IPS-15b (cell line): ENCODE results near the gene KCNQ1.

Experiments used
- H3K27me3 ChIP-seq: one replicate; pipeline ENCODE4 v1.6.1; 2013; ENCODE audit warnings: low read length; ENCODE audit not compliant: control insufficient read depth, insufficient read depth
- H3K36me3 ChIP-seq: one replicate; pipeline ENCODE4 v1.6.1; 2013; ENCODE audit warnings: low read length; ENCODE audit not compliant: control insufficient read depth, insufficient read depth
- H3K4me1 ChIP-seq: one replicate; pipeline ENCODE4 v1.6.1; 2013; ENCODE audit warnings: mild to moderate bottlenecking, low read length; ENCODE audit not compliant: control insufficient read depth, insufficient read depth
- H3K4me3 ChIP-seq: one replicate; pipeline ENCODE4 v1.5.1; 2013; ENCODE audit warnings: low read depth, low read length
- H3K9ac ChIP-seq: one replicate; pipeline ENCODE4 v1.6.1; 2013; ENCODE audit warnings: low read depth, mild to moderate bottlenecking, low read length
- H3K9me3 ChIP-seq: one replicate; pipeline ENCODE4 v1.6.1; 2013; ENCODE audit warnings: mild to moderate bottlenecking, low read length; ENCODE audit not compliant: control insufficient read depth, insufficient read depth

Gene KCNQ1

DNA sequence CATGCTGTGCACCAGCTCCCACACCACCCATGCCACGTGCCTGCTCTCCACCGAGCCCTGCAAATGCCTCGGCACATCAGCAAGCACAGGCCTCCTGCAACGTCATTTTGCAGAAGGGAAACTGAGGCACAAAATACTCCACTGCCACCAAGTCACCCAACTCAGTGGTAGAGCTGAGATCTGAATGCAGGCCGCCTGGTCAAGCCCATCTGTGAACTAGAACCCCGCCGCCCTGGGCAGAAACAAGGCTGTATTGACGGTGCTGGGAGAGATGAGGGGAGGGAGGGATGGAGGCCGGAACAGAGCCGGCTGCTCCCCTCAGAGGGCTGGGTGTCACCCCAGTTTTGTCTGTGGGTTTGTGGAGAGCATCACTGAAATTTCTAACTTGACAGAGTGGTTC lies 359.4 kb downstream of the KCNQ1 start:
- H3K9ac ChIP-seq: no peak overlapping the region
- H3K36me3 ChIP-seq: no peaks in the 10 kb centered on the region
- H3K4me1 ChIP-seq: no peaks in the 10 kb centered on the region
- H3K4me3 ChIP-seq: no peak overlapping the region
- no peaks in the 10 kb centered on the region for H3K27me3 ChIP-seq
- no peaks in the 10 kb centered on the region for H3K9me3 ChIP-seq

DNA sequence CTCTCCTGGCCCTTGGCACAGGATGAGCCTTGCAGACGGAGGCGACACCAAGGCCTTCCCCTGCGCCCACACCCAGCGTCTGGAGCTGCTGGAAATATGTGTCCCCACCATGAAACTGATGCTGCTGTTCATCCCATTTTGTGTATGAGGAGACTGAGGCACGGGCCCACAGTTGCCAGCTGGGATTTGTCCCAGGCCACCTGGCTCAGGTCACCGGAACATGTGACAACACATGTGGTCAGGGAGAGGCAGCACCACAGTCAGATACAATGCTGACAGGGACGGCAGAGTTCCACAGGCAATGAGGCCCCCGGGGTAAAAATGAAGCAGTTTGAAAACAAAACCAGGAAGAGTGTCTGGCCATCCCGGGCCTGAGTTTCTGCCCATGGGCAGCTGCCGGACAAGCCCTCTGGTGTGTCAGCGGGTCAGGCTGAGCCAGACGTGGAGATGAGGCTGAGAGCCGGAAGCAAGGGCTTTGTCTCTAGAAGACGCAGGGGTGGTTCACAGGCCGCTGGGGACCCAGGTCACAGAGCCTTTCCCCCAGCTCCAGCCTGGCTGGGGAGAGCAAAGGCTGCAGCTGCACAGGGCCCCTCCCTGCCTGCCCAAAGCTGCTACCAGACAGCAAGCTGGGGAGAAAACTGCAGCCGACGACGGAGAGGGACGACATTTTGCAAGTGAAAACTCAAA lies 360.0 kb downstream of the KCNQ1 start:
- no peaks in the 10 kb centered on the region for H3K9me3 ChIP-seq
- no peak overlapping the region for H3K4me3 ChIP-seq
- H3K27me3 ChIP-seq: no peaks in the 10 kb centered on the region
- H3K9ac ChIP-seq: no peak overlapping the region
- H3K36me3 ChIP-seq: no peaks in the 10 kb centered on the region
- no peaks in the 10 kb centered on the region for H3K4me1 ChIP-seq

DNA sequence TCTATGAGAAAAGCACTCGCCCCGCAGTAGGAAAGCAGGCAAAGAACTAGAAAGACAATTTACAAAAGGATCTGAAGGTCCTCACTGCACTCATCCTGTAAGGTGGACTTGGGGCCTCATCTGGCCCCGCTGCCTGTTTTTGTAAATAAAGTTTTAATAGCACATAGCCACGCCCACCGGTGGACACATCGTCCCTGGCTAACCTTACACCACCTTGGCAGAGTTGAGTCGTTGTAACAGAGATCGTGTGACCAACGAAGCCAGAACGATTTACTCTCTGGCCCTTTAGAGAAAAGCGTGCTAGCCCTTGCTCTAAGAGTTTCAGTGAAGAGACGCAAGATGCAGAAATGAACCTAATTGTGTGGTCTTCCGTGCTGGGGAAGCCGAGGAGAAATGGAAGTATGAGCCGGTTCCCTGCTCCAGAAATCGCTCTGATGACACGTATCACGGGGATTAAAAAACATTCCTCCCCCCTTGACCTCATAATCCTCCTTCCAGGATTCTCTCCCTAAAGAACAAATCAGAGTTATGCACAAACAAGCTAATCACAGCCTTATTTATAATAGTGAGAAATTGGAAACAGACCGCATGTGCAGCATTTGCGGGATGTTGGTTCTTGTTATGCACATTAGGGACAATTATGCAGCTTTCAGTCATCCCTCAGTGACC lies 360.7 kb downstream of the KCNQ1 start:
- Histone ChIP-seq H3K9me3 (no peaks in the 10 kb centered on the region), H3K4me1 (no peaks in the 10 kb centered on the region), H3K27me3 (no peaks in the 10 kb centered on the region), H3K4me3 (no peak overlapping the region), H3K9ac (no peak overlapping the region), H3K36me3 (no peaks in the 10 kb centered on the region)

DNA sequence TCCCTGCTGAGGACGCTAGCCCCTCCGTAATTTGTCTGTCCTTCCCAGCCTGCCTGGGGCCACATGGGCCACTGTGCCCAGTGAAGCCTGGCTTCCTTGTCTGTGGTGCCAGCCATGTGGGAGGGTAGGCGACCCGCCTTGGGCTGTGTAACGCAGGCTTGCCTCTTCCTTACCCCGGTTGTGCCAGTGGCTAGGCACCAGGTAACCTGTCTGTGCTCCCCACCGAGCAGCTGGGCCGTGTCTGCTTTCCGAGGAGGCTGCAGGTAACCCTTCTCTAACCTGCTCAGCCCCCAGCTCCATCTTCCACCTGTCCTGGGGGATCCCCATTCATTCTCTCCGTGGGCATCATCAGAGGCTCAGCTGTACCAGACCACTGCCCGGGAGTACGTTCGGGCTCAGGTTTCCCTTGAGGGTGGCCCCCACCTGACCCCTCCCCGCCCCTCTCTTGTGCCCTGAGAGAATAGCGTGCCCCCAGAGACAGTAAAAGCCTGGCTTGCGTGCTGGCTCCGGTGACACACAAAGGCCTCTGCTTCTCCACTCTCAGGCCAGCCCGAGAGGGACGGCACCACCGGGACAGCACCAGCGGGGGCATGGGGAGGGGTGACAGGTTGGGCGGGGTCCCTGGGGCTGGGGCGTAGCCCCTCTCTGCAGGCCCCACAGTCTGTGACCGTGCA lies 361.7 kb downstream of the KCNQ1 start:
- H3K4me1 ChIP-seq: no peaks in the 10 kb centered on the region
- H3K4me3 ChIP-seq: no peak overlapping the region
- no peaks in the 10 kb centered on the region for H3K9me3 ChIP-seq
- no peaks in the 10 kb centered on the region for H3K27me3 ChIP-seq
- no peak overlapping the region for H3K9ac ChIP-seq
- no peaks in the 10 kb centered on the region for H3K36me3 ChIP-seq

DNA sequence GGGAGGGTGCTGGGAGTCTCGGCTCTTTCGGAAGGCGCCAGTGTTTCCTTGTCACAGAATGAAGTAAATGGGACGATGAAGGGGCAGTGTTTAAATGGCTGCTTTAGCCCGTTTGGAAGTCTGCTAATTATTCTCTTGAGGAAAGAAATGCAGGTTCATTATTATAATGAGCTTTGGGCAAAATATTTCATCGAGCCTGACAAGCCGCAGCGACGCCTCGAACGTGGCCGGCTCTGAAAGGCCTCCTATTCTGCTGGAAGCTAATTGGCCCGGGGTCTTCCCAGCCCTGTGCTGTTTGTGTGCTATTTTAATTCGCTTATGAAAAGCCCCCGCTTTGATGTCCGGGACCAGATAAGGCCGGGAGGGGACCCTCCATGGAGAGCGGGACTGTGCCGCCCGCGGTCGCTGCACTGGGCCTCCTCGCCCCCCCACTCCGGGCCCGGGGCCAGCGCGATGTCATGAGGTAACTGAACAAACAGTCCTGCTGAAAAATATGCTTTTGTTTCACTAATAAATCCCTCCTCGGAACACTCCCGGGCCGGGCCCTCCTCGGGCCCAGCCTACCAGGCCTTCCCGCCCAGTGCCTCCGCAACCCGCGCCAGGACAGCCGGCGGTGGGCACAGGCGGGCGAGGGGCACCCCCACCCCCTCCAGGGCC lies 362.3 kb downstream of the KCNQ1 start:
- Histone ChIP-seq H3K27me3 (no peaks in the 10 kb centered on the region), H3K36me3 (no peaks in the 10 kb centered on the region), H3K9ac (no peak overlapping the region), H3K9me3 (no peaks in the 10 kb centered on the region), H3K4me1 (peaks cover 2% of the 10 kb centered on the region), H3K4me3 (no peak overlapping the region)

DNA sequence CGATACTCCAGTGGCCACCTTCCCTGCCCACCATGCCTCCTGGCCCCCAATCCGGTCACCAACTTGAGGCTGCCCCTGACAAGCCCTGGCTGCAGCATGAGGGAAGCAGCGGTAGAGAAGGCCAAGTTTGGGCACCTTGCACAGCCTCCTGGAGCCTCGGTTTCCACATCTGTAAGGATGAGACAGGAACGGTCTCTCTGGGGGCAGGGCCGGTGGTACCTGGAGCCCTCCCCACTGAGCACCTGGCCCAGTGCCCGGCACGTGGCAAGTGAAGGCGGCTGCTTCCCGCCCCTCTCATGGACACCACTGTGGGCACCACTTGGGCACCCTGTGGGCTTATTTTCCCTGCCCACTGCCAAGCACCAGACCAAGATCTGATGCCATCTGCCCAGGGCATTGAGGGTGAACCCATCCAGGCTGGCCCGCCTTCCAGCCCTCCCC lies 363.0 kb downstream of the KCNQ1 start:
- Histone ChIP-seq H3K9ac (no peak overlapping the region), H3K27me3 (no peaks in the 10 kb centered on the region), H3K4me1 (peaks cover 2% of the 10 kb centered on the region), H3K36me3 (no peaks in the 10 kb centered on the region), H3K9me3 (no peaks in the 10 kb centered on the region), H3K4me3 (no peak overlapping the region)

DNA sequence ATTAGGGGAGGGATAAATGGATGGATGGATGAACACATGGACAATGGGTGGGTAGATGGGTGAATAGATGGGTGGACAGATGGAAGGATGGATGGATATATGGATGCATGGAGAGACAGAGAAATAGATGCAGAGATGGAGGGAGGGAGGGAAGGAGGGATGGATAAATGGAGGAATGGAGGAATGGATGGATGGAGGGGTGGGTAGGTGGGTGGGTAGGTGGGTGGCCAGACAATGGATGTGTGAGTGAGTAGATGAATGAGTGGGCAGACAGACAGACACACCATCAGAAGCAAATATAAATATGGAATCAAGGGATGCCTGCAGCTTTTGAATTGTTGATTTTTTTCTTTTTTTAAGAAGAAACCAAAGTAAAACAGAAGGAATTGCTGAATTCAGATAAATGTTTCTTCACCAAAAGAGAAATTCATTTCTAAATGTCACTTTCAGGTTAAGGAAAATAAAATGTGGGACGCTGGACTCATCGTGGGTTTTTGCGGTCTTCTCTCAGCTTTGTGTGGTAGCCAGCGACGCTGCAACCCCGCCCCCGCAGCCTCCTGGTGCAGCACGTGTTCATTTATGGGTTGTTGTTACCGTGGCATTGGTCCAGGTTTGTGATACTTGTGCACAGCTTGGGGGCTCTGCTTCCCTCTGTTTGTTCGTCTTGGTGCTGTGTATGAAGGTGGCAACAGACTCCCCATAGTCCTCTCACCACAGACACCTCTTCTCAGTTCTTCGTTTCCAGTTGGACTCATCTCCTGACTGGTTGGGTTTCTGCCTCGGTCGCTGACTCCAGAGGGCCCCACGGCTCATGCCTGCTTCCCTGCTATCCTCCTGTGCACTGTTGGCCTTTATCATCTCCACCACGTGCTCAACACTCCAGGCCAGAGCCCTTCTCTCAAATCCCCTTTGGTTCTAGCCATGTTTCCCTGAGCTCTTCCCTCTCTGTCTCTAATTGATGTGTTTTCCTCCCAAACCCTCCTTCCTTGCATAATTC lies 364.3 kb downstream of the KCNQ1 start:
- Histone ChIP-seq H3K4me3 (no peak overlapping the region), H3K4me1 (peaks cover 2% of the 10 kb centered on the region), H3K9ac (no peak overlapping the region), H3K27me3 (peaks cover 4% of the 10 kb centered on the region), H3K9me3 (no peaks in the 10 kb centered on the region), H3K36me3 (no peaks in the 10 kb centered on the region)

DNA sequence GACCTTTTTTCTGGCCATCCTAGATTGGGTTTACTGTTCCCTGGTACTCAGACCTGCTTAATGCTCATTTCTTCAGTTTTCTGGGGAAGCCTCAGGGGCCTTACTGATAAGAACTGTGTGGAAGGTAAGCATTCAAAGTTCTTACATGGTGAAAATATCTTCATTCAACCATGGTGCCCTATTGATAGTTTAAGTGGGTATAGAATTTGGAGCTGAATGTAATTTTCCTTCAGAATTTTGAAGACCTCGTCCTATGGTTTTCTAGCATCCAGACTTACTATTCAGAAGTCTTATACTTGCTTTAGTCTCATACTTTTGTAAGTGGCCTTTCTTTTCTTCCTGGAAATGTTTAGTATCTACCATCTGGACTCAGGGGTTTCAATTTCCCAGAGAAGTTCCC lies 365.0 kb downstream of the KCNQ1 start:
- H3K9ac ChIP-seq: no peak overlapping the region
- H3K27me3 ChIP-seq: peaks cover 9% of the 10 kb centered on the region
- no peaks in the 10 kb centered on the region for H3K36me3 ChIP-seq
- peaks cover 2% of the 10 kb centered on the region for H3K4me1 ChIP-seq
- no peak overlapping the region for H3K4me3 ChIP-seq
- no peaks in the 10 kb centered on the region for H3K9me3 ChIP-seq

DNA sequence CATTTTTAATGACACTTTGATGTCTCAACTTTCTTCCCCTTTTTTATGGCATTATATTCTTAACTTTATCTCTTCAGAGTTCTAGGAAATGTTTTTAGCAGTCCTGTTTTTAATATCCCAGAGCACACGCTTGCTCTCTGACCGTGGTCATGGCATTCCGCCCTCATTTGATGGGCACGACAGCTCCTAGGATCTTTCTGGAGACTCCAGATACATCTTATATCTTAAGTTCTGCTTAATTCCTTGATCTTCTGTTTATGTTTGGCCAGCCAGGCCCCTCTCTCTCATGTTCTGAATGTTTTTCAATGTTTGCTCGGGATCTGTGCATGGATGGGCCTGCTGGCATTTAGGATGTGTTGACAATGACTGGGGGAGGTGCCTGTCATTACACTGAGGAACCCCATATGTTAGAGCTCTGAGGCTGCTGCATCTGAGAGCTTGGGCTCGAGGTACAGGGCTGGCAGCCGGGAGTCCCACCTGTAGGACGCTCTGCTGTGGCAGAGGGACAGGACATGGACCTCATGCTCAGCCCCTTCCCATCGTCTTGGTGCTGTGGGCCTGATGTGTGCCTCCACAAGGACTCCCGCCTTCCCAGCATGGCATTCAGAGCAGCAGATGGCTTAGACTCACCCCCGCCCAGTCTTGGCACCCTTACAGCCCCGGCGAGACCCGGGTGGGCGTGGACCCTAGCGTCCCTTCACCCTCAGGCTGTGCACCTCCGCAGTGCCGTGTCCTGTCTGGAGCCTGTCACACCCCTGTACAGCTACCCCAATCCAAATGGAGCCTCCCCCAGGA lies 365.8 kb downstream of the KCNQ1 start:
- H3K9me3 ChIP-seq: no peaks in the 10 kb centered on the region
- no peak overlapping the region for H3K9ac ChIP-seq
- peaks cover 2% of the 10 kb centered on the region for H3K4me1 ChIP-seq
- H3K36me3 ChIP-seq: no peaks in the 10 kb centered on the region
- no peak overlapping the region for H3K4me3 ChIP-seq
- H3K27me3 ChIP-seq: peaks cover 9% of the 10 kb centered on the region

DNA sequence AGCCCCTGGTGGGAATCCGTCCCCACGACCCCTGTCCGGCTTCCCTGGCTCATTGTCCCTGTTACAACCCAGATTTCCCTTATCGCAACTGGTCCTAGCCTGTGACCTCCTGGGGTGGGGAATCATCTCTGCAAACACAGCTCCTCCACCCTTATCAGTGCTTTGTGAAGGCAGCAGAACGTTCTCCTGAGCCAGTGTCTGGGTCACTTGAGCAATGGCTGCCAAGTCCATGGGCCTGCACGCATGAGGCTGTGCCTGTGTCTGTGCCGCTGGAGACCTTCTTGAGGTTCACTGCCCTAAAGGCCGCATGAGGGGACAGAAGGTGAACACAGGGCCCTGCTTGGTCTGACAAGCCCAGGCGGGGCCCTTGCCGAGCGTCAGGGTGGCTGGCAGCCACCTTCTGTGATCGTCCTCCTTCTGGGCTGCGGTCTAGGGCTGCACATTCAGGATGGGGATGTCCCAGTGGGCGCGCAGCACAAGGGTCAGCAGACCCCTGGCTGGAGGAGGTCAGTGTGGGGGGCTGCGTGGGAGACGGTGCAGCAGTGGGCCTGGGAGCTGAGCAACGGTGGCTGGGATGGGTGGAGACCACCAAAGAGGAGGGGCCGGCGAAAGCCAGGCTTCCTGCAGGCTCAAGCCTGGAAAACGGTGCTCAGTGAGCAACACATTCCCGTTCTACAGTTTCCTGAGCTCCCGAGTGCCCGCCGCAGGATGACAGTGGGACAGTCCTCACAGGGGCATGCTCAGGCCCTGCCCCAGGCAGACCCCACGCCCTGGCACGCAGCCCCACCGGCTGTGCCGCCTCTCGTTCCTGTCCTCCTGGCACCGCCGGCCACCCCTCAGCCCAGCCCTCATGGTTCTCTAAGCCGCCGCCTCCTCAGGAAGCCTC lies 366.6 kb downstream of the KCNQ1 start:
- Histone ChIP-seq H3K36me3 (no peaks in the 10 kb centered on the region), H3K9me3 (peaks cover 3% of the 10 kb centered on the region), H3K9ac (no peak overlapping the region), H3K27me3 (peaks cover 12% of the 10 kb centered on the region), H3K4me1 (peaks cover 2% of the 10 kb centered on the region), H3K4me3 (no peak overlapping the region)
